Spleen (tissue), 13 donors: ENCODE measurements around the gene TAF7. TPM values are rescaled to one million over a fixed set of nuclear protein-coding genes. Genes with fewer than 3 reads are reported as not detected.

ENCODE experiments used
- DNase-seq: peaks from one replicate; pipeline ENCODE4 v3.0.0-alpha.2; 2020
- H3K27ac ChIP-seq, 8 donors: fragments of 200-600 bp; sonication (generic) in 7 of 8; 1 replicate in 4 of 8; 2 replicates in 4 of 8; pipeline versions ENCODE4 v1.5.0 to v1.8.0; 2016 to 2021; ENCODE audit warnings: inconsistent platforms in 4 of 8, mild to moderate bottlenecking in 4 of 8, moderate library complexity in 1 of 8
- H3K27me3 ChIP-seq, 7 donors: fragments of 200-600 bp; sonication (generic) in 6 of 7; replicated peaks in 1 of 7; 1 replicate in 4 of 7; 2 replicates in 3 of 7; pipeline versions ENCODE4 v1.5.0 to v1.8.0; 2016 to 2021; ENCODE audit warnings: inconsistent platforms in 3 of 7, mild to moderate bottlenecking in 1 of 7
- H3K36me3 ChIP-seq, 6 donors: fragments of 200-600 bp; sonication (generic) in 5 of 6; 1 replicate in 4 of 6; 2 replicates in 2 of 6; pipeline versions ENCODE4 v1.5.0 to v1.8.0; 2016 to 2021; ENCODE audit warnings: inconsistent platforms in 2 of 6
- H3K4me1 ChIP-seq, 6 donors: fragments of 200-600 bp; sonication (generic) in 5 of 6; 1 replicate in 3 of 6; 2 replicates in 3 of 6; pipeline versions ENCODE4 v1.5.0 to v1.8.0; 2016 to 2021; ENCODE audit warnings: inconsistent platforms in 3 of 6
- H3K4me3 ChIP-seq, 8 donors: fragments of 200-600 bp; sonication (generic) in 7 of 8; 1 replicate in 4 of 8; 2 replicates in 4 of 8; pipeline versions ENCODE4 v1.5.0 to v1.8.0; 2016 to 2021; ENCODE audit warnings: inconsistent platforms in 4 of 8, mild to moderate bottlenecking in 4 of 8, moderate library complexity in 2 of 8
- H3K9me3 ChIP-seq, 8 donors: fragments of 200-600 bp; sonication (generic) in 7 of 8; 1 replicate in 4 of 8; 2 replicates in 4 of 8; pipeline versions ENCODE4 v1.5.0 to v1.8.0; 2016 to 2021; ENCODE audit warnings: inconsistent platforms in 4 of 8
- CTCF ChIP-seq, 11 experiments: fragments of 200-600 bp in 7 of 11; fragments of 450-650 bp in 4 of 11; sonication (generic) in 4 of 11; IDR thresholded peaks in 8 of 11; conservative IDR thresholded peaks in 3 of 11; 1 replicate in 7 of 11; 2 replicates in 4 of 11; pipeline versions ENCODE4 v1.4.0 to v1.8.0; 2016 to 2021; ENCODE audit warnings: antibody characterized with exemption in 11 of 11, inconsistent platforms in 4 of 11, mild to moderate bottlenecking in 1 of 11
- POLR2A ChIP-seq, 3 donors: fragments of 450-650 bp; IDR thresholded peaks; one replicate each; pipeline ENCODE4 v1.5.1; 2017; ENCODE audit warnings: antibody characterized with exemption in 3 of 3, mild to moderate bottlenecking in 1 of 3
- POLR2AphosphoS5 ChIP-seq, 3 donors: sonication (generic); formaldehyde crosslinking; IDR thresholded peaks; one replicate each; pipeline ENCODE4 v1.5.1; 2017; ENCODE audit warnings: antibody characterized with exemption in 3 of 3
- WGBS, 5 donors: extraction: QIAGEN DNeasy Blood & Tissue Kit in 3 of 5; methylation state at CpG; one replicate each; pipeline versions ENCODE4 v1.1.5 to v1.1.7; 2013 to 2018; 5-methylcytosine and 5-hydroxymethylcytosine counted together
- intact Hi-C: fragments of 100-400 bp; cut with DNase I; formaldehyde crosslinking; loops from one replicate; pipeline ENCODE4 v1.15.0; 2023; ENCODE audit warnings: low total_unique reads
- long read RNA-seq, 2 donors: transcript quantifications; one replicate each; lab custom pipeline, GENCODE V29; 2026
- polyA plus RNA-seq, 3 donors: library from polyadenylated mRNA; stranded (reverse); fragments of 200-250 nt; gene quantifications; one replicate each; pipeline ENCODE4 v1.2.1, GENCODE V29; 2013
- total RNA-seq, 7 donors: library from RNA; depleted of rRNA in 3 of 7; stranded (reverse); fragments of >200 nt in 3 of 7; fragmentation: NEBNext Ultra II Directional in 4 of 7; extraction: Animal tissue kit (Norgen Biotek cat#: 25700) in 4 of 7; gene quantifications; one replicate each; pipeline versions ENCODE4 v1.1.0 to v1.2.1, GENCODE V29; 2016 to 2021
- donor health status: healthy with polysubstance abuse.
- donor health status: DM: no; HTN: no; CAD: no; lungs with moderate emphysema.
- donor health status: DM: no; HTN: no; CAD: no.
- donor health status: Bipolar disorder and iron deficiency.
- donor health status: healthy.
- donor health status: DM: no; HTN: no; CAD: no.
- donor health status: DM: yes; HTN: yes; CAD: no.

TAF7 gene, protein sequence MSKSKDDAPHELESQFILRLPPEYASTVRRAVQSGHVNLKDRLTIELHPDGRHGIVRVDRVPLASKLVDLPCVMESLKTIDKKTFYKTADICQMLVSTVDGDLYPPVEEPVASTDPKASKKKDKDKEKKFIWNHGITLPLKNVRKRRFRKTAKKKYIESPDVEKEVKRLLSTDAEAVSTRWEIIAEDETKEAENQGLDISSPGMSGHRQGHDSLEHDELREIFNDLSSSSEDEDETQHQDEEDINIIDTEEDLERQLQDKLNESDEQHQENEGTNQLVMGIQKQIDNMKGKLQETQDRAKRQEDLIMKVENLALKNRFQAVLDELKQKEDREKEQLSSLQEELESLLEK
- total RNA-seq (10 to 100 TPM; 67.6 to 80.6 (median 75.7) TPM), polyA plus RNA-seq (100 to 1,000 TPM in 2 of 3 donors, 10 to 100 TPM in 1; 91.1 to 112 (median 111) TPM)
- long read RNA-seq, donor 1, transcript TAF7-201 (1 exons, 2,334 nt) = major isoform, 127 of 127 reads
- long read RNA-seq, donor 1, partial matches to known transcripts = 0 of 127 reads
- long read RNA-seq, donor 1, other reads (novel, unspliced or antisense) = 0 of 127 reads
- long read RNA-seq, donor 2, transcript TAF7-201 (1 exons, 2,334 nt) = major isoform, 94 of 94 reads
- long read RNA-seq, donor 2, partial matches to known transcripts = 0 of 94 reads
- long read RNA-seq, donor 2, other reads (novel, unspliced or antisense) = 0 of 94 reads

DNA sequence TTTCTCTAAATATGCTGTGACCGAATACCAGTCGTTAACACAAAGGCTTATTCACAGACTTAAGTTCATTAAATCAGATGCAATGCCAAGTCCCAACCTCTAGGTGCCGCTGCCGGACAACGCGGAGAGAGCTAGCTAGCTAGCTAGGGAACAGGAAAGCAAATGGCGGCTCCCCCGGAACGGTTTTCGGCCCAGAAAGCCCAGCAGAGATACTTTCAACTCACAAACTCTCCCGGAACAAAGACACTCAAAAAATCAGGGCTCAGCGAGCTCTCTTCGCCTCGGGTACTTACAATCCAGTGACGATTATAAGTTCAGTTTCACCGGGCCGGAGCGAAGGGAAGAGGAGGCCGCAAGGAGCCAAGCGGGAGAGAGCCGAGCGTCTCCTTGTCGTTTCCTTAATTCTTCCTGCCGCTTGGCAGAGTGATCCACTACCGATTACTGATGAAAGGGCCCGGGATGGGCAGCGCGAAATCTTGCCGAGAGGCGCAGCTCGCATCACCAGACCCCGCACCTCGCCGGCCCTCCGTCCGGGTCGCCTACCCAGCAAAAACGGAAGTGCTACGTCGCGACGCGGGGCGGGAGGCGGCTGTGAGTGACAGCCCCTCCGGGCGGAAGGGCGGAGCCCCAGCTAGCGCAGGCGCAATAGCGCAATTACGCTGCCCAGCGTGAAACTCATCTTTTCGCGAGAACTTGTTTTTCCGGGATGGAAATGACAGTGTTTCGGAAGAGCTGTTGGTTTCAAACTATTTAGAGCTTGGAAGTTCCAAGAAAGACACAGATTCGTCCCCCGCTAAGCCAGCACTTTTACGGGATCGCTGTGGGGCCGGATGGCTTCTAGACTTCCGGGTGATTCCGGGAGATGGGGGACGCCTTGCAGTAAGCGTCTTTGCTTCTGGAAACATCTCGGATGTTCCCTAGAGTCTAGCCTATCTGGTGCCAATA is at the start of gene TAF7:
Gene TAF7, minus strand, starts transcription at position 560 of the 945 bp plus-strand sequence. CDS start 740 bp downstream, outside the sequence.
- WGBS, 5 donors = 1 to 3% (median 2%) methylated on average over 46 to 67 of the region's 67 CpGs

GRCh38 chr5:141366016-141366896 is 45.7 kb upstream of the TAF7 start:
- Histone ChIP-seq H3K4me3 (no peak overlapping the region), H3K27ac (no peak overlapping the region), H3K4me1 (no peaks in the 10 kb centered on the region), H3K27me3 (peaks cover 0 to 97% (median 30%) of the 10 kb centered on the region in 7 donors), H3K36me3 (peaks cover 0 to 7% (median 0%) of the 10 kb centered on the region in 6 donors), H3K9me3 (peaks cover 0 to 100% (median 95%) of the 10 kb centered on the region in 8 donors)
- TF ChIP-seq POLR2A (IDR thresholded peaks at IDR 0.05) (no peak), CTCF (IDR thresholded peaks at IDR 0.05 in 8 of 11, conservative IDR thresholded peaks at IDR 0.05 in 3 of 11) (no peak), POLR2AphosphoS5 (IDR thresholded peaks at IDR 0.05) (no peak)
- 30 to 48% (median 36%) methylated on average over 22 to 46 of the region's 46 CpGs for WGBS, 5 donors
- intact Hi-C loops = no loop called here
- no peak for DNase-seq

More for the DNA sequence above, at the start of gene TAF7:
- Histone ChIP-seq H3K9me3 (peaks cover 37 to 94% (median 92%) of the 10 kb centered on the region in 8 donors), H3K27ac (peak within 1 kb of the TSS; percentile 91 to 98 (median 96)), H3K4me3 (peak within 1 kb of the TSS; percentile 49 to 82 (median 66)), H3K4me1 (peaks cover 4 to 22% (median 11%) of the 10 kb centered on the region in 6 donors), H3K36me3 (peaks cover 9 to 45% (median 38%) of the 10 kb centered on the region in 6 donors), H3K27me3 (no peaks in the 10 kb centered on the region)
- DNase-seq = peak; percentile 97
- TF ChIP-seq POLR2AphosphoS5 (IDR thresholded peaks at IDR 0.05) (peak; percentile 98 to 99 (median 99)), CTCF (IDR thresholded peaks at IDR 0.05 in 8 of 11, conservative IDR thresholded peaks at IDR 0.05 in 3 of 11) (peak; percentile 58 to 88 (median 79)), POLR2A (IDR thresholded peaks at IDR 0.05) (peak; percentile 71 to 80 (median 73))
- intact Hi-C loops = no loop called here

DNA sequence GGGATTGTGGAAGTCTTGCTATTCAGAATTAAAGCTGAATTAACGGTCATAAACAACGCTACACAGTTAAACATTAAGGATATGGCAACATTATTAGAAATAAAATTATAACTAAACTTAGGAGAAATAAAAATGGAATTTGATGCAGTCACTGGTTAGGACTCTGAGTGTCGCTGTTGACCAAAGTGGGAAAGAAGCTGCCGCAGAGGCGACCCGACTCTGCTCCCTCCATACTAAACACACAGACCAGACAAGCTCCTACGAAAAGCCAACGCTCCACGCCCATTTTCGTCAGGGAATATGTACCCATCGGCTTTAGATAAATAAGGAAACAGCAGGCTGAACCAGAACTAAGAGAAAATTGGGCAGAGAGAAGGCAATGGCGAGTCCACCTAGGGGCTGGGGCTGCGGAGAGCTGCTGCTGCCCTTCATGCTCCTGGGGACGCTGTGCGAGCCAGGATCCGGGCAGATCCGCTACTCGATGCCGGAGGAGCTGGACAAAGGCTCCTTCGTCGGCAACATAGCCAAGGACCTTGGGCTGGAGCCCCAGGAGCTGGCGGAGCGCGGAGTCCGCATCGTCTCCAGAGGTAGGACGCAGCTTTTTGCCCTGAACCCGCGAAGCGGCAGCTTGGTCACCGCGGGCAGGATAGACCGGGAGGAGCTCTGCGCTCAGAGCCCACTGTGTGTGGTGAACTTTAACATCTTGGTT is 43.5 kb upstream of the TAF7 start, which contains the start of gene PCDHGA5:
Gene PCDHGA5, plus strand, starts transcription at position 211 of the 709 bp plus-strand sequence. Its CDS starts 169 bp downstream, at position 380.
- Histone ChIP-seq H3K4me1 (no peaks in the 10 kb centered on the region), H3K4me3 (peak within 1 kb of the TSS in 1 of 8 donors; percentile 22), H3K27me3 (peaks cover 0 to 95% (median 30%) of the 10 kb centered on the region in 7 donors), H3K9me3 (peaks cover 0 to 100% (median 95%) of the 10 kb centered on the region in 8 donors), H3K36me3 (peaks cover 0 to 7% (median 0%) of the 10 kb centered on the region in 6 donors), H3K27ac (no peak within 1 kb of the TSS)
- TF ChIP-seq CTCF (IDR thresholded peaks at IDR 0.05 in 8 of 11, conservative IDR thresholded peaks at IDR 0.05 in 3 of 11) (no peak), POLR2AphosphoS5 (IDR thresholded peaks at IDR 0.05) (no peak), POLR2A (IDR thresholded peaks at IDR 0.05) (no peak)
- WGBS, 5 donors = 23 to 33% (median 27%) methylated on average over 34 of the region's 34 CpGs
- no peak for DNase-seq
- intact Hi-C loops = no loop called here
